NCI-H2107 treated with DMSO at 0.1 percent for 48 hours (cell line): ENCODE measurements around the gene MAP1B.

Source experiments
- DNase-seq: peaks from one replicate; lab custom pipeline; 2025; ENCODE audit not compliant: unreplicated experiment; lab: John Stamatoyannopoulos, UW

Gene MAP1B

GRCh38 chr5:72187388-72188075, 80.3 kb downstream of the MAP1B start:
- no peak for DNase-seq

GRCh38 chr5:72188166-72188565, 80.9 kb downstream of the MAP1B start:
- no peak for DNase-seq

DNA sequence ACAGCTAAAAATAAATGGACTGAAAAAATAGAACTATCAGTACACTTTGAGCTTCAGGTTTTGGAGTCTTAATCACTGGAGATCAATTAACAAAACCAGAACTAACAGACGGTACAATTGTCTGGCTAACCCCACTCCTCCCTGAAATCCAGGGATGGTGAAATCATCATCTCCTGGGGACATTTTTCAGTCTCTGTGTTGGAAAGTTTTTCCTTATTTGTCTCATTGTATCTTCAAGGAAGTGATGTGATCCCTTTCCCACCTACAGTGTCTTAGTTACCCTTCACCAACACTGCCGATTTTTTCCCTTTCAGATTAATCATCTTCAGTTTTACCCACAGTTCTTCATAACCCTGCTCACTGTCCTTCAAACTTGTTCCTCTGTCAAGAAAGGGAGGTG, 81.9 kb downstream of the MAP1B start:
- no peak for DNase-seq

- no peak for DNase-seq
These were observed 84.1 kb downstream of the MAP1B start for GRCh38 chr5:72191404-72191803.

DNA sequence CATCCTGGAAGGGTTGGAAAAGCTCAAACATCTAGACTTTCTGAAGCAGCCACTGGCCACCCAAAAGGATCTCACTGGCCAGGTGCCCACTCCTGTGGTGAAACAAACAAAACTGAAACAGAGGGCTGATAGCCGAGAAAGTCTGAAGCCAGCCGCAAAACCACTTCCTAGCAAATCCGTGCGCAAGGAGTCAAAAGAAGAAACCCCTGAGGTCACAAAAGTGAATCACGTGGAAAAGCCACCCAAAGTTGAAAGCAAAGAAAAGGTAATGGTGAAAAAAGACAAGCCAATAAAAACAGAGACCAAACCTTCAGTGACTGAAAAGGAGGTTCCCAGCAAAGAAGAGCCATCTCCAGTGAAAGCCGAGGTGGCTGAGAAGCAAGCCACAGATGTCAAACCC, 87.6 kb downstream of the MAP1B start:
- DNase-seq, result no peak

GRCh38 chr5:72195581-72195980, 88.3 kb downstream of the MAP1B start:
- no peak for DNase-seq

GRCh38 chr5:72197393-72197792, 90.1 kb downstream of the MAP1B start:
- DNase-seq, result no peak

- DNase-seq, result no peak
These were observed 92.4 kb downstream of the MAP1B start for GRCh38 chr5:72199681-72200080.

GRCh38 chr5:72202331-72202825, 95.1 kb downstream of the MAP1B start:
- no peak for DNase-seq

DNA sequence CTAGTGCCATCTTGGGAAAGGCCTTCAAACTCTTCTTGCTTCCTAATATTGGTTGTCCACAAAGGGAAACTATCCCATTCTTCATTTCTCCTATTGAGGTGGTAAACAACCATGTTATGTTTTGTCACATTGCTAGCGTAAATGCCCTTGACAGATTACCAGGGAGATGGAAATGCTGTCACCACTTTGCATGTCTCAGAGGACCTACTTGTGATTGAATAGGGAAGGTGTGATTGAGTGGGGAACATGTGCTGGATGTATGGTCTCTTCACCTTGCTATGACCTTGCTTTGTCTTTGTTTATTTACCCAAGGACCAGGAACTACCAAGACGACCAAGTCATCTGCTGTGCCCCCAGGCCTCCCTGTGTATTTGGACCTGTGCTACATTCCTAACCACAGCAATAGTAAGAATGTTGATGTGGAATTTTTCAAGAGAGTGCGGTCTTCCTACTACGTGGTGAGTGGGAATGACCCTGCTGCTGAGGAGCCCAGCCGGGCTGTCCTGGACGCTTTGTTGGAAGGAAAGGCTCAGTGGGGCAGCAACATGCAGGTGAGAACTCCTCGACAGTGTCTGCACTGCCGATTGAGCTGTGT, 96.1 kb downstream of the MAP1B start:
- DNase-seq, result no peak

DNA sequence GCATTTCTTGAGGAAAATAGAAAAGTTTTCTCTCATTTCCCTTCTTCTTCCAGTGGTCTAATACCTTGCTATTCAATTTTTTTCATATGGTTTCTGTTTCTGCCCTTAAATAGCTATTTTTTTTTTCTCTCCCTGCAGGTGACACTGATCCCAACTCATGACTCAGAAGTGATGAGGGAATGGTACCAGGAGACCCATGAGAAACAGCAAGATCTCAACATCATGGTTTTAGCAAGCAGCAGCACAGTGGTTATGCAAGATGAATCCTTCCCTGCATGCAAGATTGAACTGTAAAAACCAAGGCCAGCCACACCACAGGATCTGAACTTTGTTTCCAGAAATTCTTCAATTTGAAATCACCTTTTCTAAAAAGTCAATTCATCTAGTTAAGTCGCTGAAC, 97.7 kb downstream of the MAP1B start:
- DNase-seq, result no peak

- DNase-seq, result no peak
These were observed 98.2 kb downstream of the MAP1B start for GRCh38 chr5:72205431-72206009.

GRCh38 chr5:72206160-72206559, 98.9 kb downstream of the MAP1B start:
- DNase-seq, result no peak

GRCh38 chr5:72206994-72207393, 99.7 kb downstream of the MAP1B start:
- no peak for DNase-seq

DNA sequence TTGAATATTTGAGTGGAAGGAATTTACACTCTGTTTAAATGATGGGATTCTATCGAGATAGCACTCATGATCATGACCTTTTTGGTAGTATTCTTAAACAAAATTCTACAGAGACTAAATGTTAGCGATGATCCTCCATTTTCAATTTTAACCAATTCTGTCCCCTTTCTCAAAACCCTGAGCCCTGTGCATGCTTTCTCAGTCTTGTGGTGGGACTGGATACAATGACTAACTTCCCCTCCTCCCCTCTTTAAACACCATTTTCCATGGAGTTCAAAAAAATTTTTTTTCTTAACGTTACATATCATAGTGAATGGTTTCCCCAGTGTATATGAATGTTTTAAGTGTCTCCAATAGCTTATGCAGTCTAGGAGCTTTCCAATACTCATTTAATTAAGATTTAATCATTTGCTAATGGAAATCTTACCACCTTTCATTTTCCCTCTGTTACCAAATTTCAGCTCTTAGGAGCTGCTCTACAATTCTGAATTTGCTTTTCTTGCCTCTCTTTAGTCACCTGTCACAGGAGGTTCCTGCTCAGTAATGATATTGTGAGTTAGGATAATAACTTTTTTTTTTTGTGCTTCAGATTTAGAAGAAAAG, 101.2 kb downstream of the MAP1B start:
- no peak for DNase-seq

DNA sequence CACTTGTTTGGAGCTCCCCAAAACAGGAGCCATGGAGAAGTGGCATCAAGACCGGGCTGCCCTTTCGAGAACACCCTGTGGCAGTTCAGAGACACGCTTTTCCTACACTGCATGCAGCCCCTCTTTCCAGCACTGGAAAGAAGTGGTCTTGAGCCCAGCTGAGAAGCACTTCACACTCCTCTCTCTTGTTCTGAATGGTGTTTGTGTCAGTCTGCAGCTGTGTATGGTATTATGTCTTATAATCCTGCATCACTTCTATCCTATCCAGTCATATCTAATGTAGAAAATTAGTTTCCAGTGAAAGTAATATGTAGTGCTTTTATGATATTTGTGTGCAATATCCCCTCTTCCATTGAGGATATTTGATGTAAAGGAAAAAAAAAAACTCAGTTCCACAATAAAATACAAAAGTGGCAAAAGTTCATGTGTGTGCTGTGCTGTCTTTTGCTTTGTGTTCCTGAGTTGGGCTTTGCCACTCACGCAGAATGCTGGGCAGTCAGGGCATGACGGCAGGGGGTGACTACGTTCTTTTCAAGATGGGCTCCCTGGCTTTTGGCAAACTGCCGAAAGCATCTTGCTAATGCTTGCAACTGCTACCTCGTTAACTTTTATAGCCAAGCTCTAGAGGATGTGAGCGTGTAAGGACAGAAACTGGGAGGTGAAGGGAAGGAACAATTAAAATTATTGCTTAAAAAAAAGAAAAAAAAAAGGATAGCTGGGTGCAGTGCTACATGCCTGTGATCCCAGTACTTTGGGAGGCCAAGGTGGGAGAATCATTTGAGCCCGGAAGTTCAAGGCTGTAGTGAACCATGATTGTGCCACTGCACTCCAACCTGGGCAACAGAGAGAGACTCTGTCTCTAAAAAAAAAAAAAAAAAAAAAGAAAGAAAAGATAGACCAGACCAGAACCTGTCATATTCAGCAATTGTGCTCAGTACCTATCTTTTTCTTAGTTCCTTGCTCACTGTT, 102.2 kb downstream of the MAP1B start:
- DNase-seq, result peak; percentile 13

DNA sequence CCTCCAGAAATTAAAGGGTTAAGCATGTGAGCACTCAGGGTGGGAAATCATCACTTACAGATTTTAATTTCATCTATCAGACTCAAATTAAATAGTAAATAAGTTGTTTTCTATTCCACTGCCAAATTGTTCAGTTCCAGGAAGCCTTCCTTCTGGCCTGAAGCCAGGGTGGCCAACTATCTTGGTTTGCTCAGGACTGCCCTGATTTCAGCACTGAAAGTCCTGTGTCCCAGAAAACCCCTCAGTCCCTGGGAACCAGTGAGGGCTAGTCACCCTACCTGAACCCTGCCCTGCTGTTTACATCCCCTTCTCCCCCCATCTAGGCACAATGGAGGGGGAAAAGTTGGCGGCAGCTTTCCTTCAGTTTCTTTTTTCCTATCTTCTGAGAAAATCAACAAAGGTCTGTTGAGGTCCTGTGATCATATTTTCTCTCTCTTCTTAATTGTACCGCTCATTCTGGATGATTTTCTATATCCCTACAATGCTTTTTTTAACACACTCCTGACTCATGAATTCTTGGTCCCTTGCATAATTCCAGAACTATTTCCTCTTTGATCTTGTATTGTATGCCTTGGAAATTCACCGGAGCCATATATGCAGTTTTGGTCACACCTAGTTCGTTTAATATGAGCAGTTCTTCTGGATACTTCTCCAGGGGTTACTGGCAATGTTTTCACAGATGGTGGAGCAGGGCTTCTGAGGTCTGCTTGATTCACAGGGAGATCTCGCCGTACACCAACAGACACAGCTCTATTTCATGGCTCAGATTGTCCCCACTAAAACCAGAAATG, 103.8 kb downstream of the MAP1B start:
- DNase-seq, result no peak

- DNase-seq, result no peak
These were observed 104.9 kb downstream of the MAP1B start for GRCh38 chr5:72212171-72212570.

DNA sequence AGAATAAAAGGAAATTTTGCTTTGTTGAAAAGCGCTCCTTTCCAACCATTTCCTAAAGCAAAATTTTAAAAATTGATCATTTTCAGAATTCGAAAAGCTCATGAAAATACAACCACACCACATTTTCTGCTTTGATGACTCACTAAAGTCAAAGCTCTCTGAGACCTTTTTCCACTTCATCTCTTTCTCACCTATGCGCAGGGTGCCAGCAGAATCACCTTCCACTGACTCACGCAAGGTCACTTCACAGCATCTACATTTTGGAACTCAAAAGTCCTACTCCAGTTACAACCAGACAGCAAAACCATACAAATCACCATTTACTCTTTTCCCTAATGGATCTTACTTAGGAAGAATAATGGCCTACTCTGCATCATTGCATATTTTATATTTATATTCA, 106.2 kb downstream of the MAP1B start:
- DNase-seq, result no peak

DNA sequence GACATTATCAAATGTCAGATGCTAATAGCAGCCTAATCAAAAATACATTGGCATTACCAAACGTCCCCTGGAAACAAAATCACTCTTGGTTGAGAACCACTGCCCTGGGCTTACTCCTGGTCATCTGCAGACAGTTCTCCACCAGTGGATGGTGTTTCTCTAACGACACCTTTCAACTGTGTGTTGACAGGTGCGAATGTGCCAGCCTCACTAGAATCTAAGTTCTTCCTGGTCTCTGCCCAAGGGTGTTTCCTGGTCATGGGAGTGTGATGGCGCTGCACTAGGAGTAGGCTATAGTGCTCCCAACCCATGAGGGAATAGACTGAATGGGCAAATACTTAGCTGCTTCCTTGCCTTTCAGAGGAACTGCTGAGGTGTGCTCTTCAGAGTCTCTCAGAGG, 106.9 kb downstream of the MAP1B start:
- DNase-seq, result no peak
